Bone marrow (tissue), 2 donors: ENCODE data around the gene HAS3.
"Not testable (repeated sequence)": the region's sequence is repeated elsewhere in the genome, so short reads cannot be mapped to it uniquely, and the experiment has no call there.

Source experiments
- DNase-seq, 2 donors: peaks; one replicate each; lab custom pipeline; 2025; lab: John Stamatoyannopoulos, UW

HAS3 gene

GRCh38 chr16:69116256-69116875 is 10.9 kb downstream of the HAS3 start:
- no peak for DNase-seq

- no peak for DNase-seq
Measured at GRCh38 chr16:69116906-69117305, 11.5 kb downstream of the HAS3 start.

GRCh38 chr16:69118468-69118867 is 13.0 kb downstream of the HAS3 start:
- DNase-seq: no peak

- DNase-seq: no peak
Measured at GRCh38 chr16:69118994-69119393, 13.5 kb downstream of the HAS3 start.

GRCh38 chr16:69119536-69119935 is 14.1 kb downstream of the HAS3 start:
- no peak for DNase-seq

GRCh38 chr16:69120096-69120664 is 14.7 kb downstream of the HAS3 start:
- DNase-seq: no peak

- peak in 1 of 2 donors; percentile 60 for DNase-seq
Measured at GRCh38 chr16:69123910-69124309, 18.5 kb downstream of the HAS3 start.

- not testable (repeated sequence) for DNase-seq
Measured at GRCh38 chr16:69124406-69124805, 19.0 kb downstream of the HAS3 start.

GRCh38 chr16:69124961-69125360 is 19.5 kb downstream of the HAS3 start:
- not testable (repeated sequence) for DNase-seq

GRCh38 chr16:69126221-69126620 is 20.8 kb downstream of the HAS3 start:
- no peak for DNase-seq

- not testable (repeated sequence) for DNase-seq
Measured at GRCh38 chr16:69126801-69127200, 21.3 kb downstream of the HAS3 start.

GRCh38 chr16:69127966-69128510 is 22.6 kb downstream of the HAS3 start:
- DNase-seq: no peak

- DNase-seq: no peak
Measured at GRCh38 chr16:69130461-69130860, 25.0 kb downstream of the HAS3 start.

GRCh38 chr16:69131167-69131838 is 25.9 kb downstream of the HAS3 start:
- DNase-seq: peak in 1 of 2 donors; percentile 11

GRCh38 chr16:69131839-69132423 is 26.5 kb downstream of the HAS3 start:
- DNase-seq: peak; percentile 31 to 83

- DNase-seq: peak; percentile 54 to 83
Measured at GRCh38 chr16:69132424-69133252, 27.2 kb downstream of the HAS3 start, which contains the start of the genes CHTF8 and UTP4. Gene CHTF8 (minus strand): TSS chr16:69132588. CDS start chr16:69121458, 11,130 bp downstream. Gene UTP4 (plus strand): TSS chr16:69132649. CDS start chr16:69133460, 811 bp downstream.

GRCh38 chr16:69133373-69133954 is 28.0 kb downstream of the HAS3 start:
- no peak for DNase-seq

- DNase-seq: no peak
Measured at GRCh38 chr16:69138608-69139007, 33.2 kb downstream of the HAS3 start.

- DNase-seq: not testable (repeated sequence)
Measured at GRCh38 chr16:69139464-69139863, 34.0 kb downstream of the HAS3 start.

GRCh38 chr16:69141014-69141413 is 35.6 kb downstream of the HAS3 start:
- no peak for DNase-seq

GRCh38 chr16:69141936-69142335 is 36.5 kb downstream of the HAS3 start:
- DNase-seq: no peak
